GOT3 (cell line): Measurements from ENCODE around the gene PC.
"Not testable (repeated sequence)": the region's sequence is repeated elsewhere in the genome, so short reads cannot be mapped to it uniquely, and the experiment has no call there.

Source experiments
- DNase-seq: peaks from one replicate; lab custom pipeline; 2025; ENCODE audit warnings: mixed read lengths; lab: John Stamatoyannopoulos, UW

The PC gene

GRCh38 chr11:66843776-66844495 is 114.2 kb downstream of the PC start:
- no peak for DNase-seq

GRCh38 chr11:66842896-66843775 is 115.0 kb downstream of the PC start, which contains the start of gene RCE1:
TSS of gene RCE1 (plus strand) at chr11:66843441. CDS start at chr11:66843456, 15 bp downstream.
- DNase-seq: peak; percentile 57

- no peak for DNase-seq
Measured at GRCh38 chr11:66842501-66842895, 115.7 kb downstream of the PC start.

GRCh38 chr11:66841861-66842260 is 116.3 kb downstream of the PC start:
- no peak for DNase-seq

- no peak for DNase-seq
Measured at GRCh38 chr11:66840317-66841091, 117.7 kb downstream of the PC start.

- no peak for DNase-seq
Measured at GRCh38 chr11:66835768-66836405, 122.3 kb downstream of the PC start.

GRCh38 chr11:66834943-66835342 is 123.2 kb downstream of the PC start:
- DNase-seq: no peak

GRCh38 chr11:66834539-66834845 is 123.7 kb downstream of the PC start:
- DNase-seq: no peak

GRCh38 chr11:66824573-66824972 is 133.6 kb downstream of the PC start:
- not testable (repeated sequence) for DNase-seq

- no peak for DNase-seq
Measured at GRCh38 chr11:66823700-66824099, 134.5 kb downstream of the PC start.

GRCh38 chr11:66820901-66821300 is 137.3 kb downstream of the PC start:
- no peak for DNase-seq

GRCh38 chr11:66820381-66820780 is 137.8 kb downstream of the PC start:
- no peak for DNase-seq

GRCh38 chr11:66818231-66818955 is 139.8 kb downstream of the PC start:
- DNase-seq: no peak

GRCh38 chr11:66815646-66816045 is 142.5 kb downstream of the PC start:
- no peak for DNase-seq

GRCh38 chr11:66814678-66815077 is 143.5 kb downstream of the PC start:
- no peak for DNase-seq

GRCh38 chr11:66810576-66811185 is 147.5 kb downstream of the PC start:
- no peak for DNase-seq

- DNase-seq: no peak
Measured at GRCh38 chr11:66809592-66809991, 148.6 kb downstream of the PC start.

GRCh38 chr11:66800720-66801428 is 157.3 kb downstream of the PC start:
- DNase-seq: no peak

GRCh38 chr11:66799815-66800214 is 158.4 kb downstream of the PC start:
- DNase-seq: not testable (repeated sequence)
